Heart left ventricle (tissue), 16 donors: ENCODE measurements around the gene WHRN. TPM values are rescaled to one million over a fixed set of nuclear protein-coding genes. Genes with fewer than 3 reads are reported as not detected.
A peak's percentile ranks its signal among the peaks of the same experiment; 100 is the strongest.

Experiments used
- ATAC-seq, 4 donors: fragments of 200-7000 bp; cut with Tn5 transposase; one replicate each; pipeline ENCODE4 v1.9.1; 2020 to 2022; ENCODE audit warnings: moderate library complexity in 4 of 4, mild to moderate bottlenecking in 3 of 4, moderate number of reproducible peaks in 1 of 4
- DNase-seq, 5 donors: peaks; one replicate each; pipeline ENCODE4 v3.0.0-alpha.2; 2020
- H3K27ac ChIP-seq, 12 donors: fragments of 200-600 bp; sonication (generic) in 4 of 12; one replicate each; pipeline versions ENCODE4 v1.5.0 to v1.8.0; 2016 to 2022; ENCODE audit warnings: mild to moderate bottlenecking in 2 of 12
- H3K27me3 ChIP-seq, 9 donors: fragments of 200-600 bp; sonication (generic) in 2 of 9; one replicate each; pipeline versions ENCODE4 v1.5.1 to v1.8.0; 2016 to 2022; ENCODE audit warnings: mild to moderate bottlenecking in 3 of 9
- H3K36me3 ChIP-seq, 9 donors: fragments of 200-600 bp; sonication (generic) in 2 of 9; one replicate each; pipeline versions ENCODE4 v1.5.0 to v1.8.0; 2018 to 2022; ENCODE audit warnings: mild to moderate bottlenecking in 2 of 9
- H3K4me1 ChIP-seq, 12 donors: fragments of 200-600 bp; sonication (generic) in 4 of 12; one replicate each; pipeline versions ENCODE4 v1.5.0 to v1.8.0; 2016 to 2022; ENCODE audit warnings: mild to moderate bottlenecking in 3 of 12
- H3K4me3 ChIP-seq, 12 donors: fragments of 200-600 bp; sonication (generic) in 4 of 12; one replicate each; pipeline versions ENCODE4 v1.5.0 to v1.8.0; 2017 to 2022; ENCODE audit warnings: mild to moderate bottlenecking in 9 of 12, moderate library complexity in 4 of 12
- H3K9me3 ChIP-seq, 12 donors: fragments of 200-600 bp; sonication (generic) in 4 of 12; one replicate each; pipeline versions ENCODE4 v1.5.0 to v1.8.0; 2016 to 2022; ENCODE audit warnings: mild to moderate bottlenecking in 1 of 12
- POLR2A ChIP-seq, 2 donors: fragments of 450-650 bp; IDR thresholded peaks; one replicate each; pipeline ENCODE4 v1.6.1; 2017; ENCODE audit warnings: antibody characterized with exemption in 2 of 2, mild to moderate bottlenecking in 2 of 2, moderate library complexity in 2 of 2
- WGBS, 4 donors: extraction: QIAGEN DNeasy Blood & Tissue Kit in 2 of 4; methylation state at CpG; one replicate each; pipeline versions ENCODE4 v1.1.5 to v1.1.7; 2013 to 2018; 5-methylcytosine and 5-hydroxymethylcytosine counted together
- intact Hi-C, 10 donors: fragments of 100-400 bp; cut with DNase I; formaldehyde crosslinking; loops; one replicate each; pipeline versions ENCODE4 v1.11.1 to v1.14.2; 2022
- polyA plus RNA-seq, 2 donors: library from polyadenylated mRNA; stranded (reverse); fragments of 200-250 nt; gene quantifications; one replicate each; pipeline ENCODE4 v1.2.3, GENCODE V29; 2013
- total RNA-seq, 9 donors: library from RNA; depleted of rRNA in 2 of 9; stranded (reverse); fragments of >200 nt in 2 of 9; fragmentation: NEBNext Ultra II Directional in 3 of 9; extraction: Animal tissue kit (Norgen Biotek cat#: 25700) in 3 of 9; gene quantifications; one replicate each; pipeline versions ENCODE4 v1.1.0 to v1.2.4, GENCODE V29; 2016 to 2023
- TF ChIP-seq, protein P1 (sequence below), 12 donors: fragments of 200-600 bp; sonication (generic) in 4 of 12; IDR thresholded peaks; one replicate each; pipeline versions ENCODE4 v1.5.0 to v1.8.0; 2018 to 2022; ENCODE audit warnings: antibody characterized with exemption in 12 of 12, mild to moderate bottlenecking in 5 of 12
- donor health status: ischemic (EF 13 %, LVEDD 7.1; RV severe dilation, severe dysfunction).
- donor health status: healthy with polysubstance abuse.
- donor health status: DM: no; HTN: yes; CAD: no.
- donor health status: DM: no; HTN: no; CAD: no.
- donor health status: ischemic (EF 25% LVEDD 6.9; RV normal size, moderate dysfunction).
- donor health status: ischemic (EF 25% LVEDD 5.7; RV mildly dilated, moderate dysfunction).
- donor health status: healthy.
- donor health status: DM: yes; HTN: yes; CAD: no.
- donor health status: ischemic (EF 35%, LVEDD 5.7; RV mildly dilated, moderate dysfunction).
- donor health status: nonischemic (EF 11% LVEDD 7.7; RV severe dilation, severe dysfunction).
- donor health status: DM: yes; HTN: yes; CAD: no.
- donor health status: PGD.
- donor health status: ischemic (EF 29% LVEDD 5.4; RV normal size, mild dysfunction).
- donor health status: nonischemic (EF 23%, LVEDD 6.1; RV moderate dilation, normal function).

Gene WHRN
- total and polyA plus RNA-seq, 11 donors: 0.12 to 1.4 (median 0.56) TPM

DNA sequence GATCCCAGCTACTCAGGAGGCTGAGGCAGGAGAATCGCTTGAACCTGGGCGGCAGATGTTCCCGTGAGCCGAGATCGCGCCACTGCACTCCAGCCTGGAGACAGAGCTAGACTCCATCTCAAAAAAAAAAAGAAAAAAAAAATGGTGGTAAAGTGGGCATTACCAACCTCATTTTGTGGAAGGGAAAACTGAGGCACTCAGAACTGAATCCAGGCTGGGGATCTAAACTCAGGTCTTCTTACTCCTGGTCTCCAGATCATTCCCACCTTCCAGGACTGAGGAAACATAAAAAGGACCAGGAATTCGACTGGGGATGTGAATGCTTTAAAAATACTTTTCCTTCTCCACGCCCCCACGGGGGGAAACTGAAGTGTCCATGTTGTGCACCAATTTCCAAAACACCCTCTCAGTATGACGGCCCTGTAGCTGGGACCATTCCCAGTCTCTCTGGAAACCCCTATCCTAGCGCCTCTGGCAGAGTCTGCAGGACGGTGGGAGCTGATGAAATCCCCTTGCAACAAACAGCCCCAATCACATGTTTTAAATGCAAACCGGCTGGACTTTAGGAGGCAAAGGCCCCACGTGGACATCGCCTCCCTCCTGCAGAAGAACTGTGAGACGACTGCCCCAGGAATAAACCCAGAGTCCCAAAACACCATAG is 108.6 kb downstream of the WHRN start:
- no peak for ATAC-seq
- TF ChIP-seq, protein P1, sequence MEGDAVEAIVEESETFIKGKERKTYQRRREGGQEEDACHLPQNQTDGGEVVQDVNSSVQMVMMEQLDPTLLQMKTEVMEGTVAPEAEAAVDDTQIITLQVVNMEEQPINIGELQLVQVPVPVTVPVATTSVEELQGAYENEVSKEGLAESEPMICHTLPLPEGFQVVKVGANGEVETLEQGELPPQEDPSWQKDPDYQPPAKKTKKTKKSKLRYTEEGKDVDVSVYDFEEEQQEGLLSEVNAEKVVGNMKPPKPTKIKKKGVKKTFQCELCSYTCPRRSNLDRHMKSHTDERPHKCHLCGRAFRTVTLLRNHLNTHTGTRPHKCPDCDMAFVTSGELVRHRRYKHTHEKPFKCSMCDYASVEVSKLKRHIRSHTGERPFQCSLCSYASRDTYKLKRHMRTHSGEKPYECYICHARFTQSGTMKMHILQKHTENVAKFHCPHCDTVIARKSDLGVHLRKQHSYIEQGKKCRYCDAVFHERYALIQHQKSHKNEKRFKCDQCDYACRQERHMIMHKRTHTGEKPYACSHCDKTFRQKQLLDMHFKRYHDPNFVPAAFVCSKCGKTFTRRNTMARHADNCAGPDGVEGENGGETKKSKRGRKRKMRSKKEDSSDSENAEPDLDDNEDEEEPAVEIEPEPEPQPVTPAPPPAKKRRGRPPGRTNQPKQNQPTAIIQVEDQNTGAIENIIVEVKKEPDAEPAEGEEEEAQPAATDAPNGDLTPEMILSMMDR (IDR thresholded peaks at IDR 0.05): no peak
- TF ChIP-seq POLR2A (IDR thresholded peaks at IDR 0.05): no peak
- DNase-seq: no peak
- intact Hi-C loops: no loop called here
- peaks cover 0 to 7% (median 0%) of the 10 kb centered on the region in 9 donors for H3K36me3 ChIP-seq
- H3K27me3 ChIP-seq: no peaks in the 10 kb centered on the region
- H3K9me3 ChIP-seq: no peaks in the 10 kb centered on the region
- peak overlapping the region in 6 of 12 donors; percentile 11 to 96 (median 88) for H3K4me3 ChIP-seq
- WGBS, 4 donors: 50 to 60% (median 56%) methylated on average over 16 of the region's 16 CpGs
- H3K27ac ChIP-seq: peak overlapping the region in 7 of 12 donors; percentile 67 to 95 (median 79)
- H3K4me1 ChIP-seq: peaks cover 0 to 49% (median 19%) of the 10 kb centered on the region in 12 donors

DNA sequence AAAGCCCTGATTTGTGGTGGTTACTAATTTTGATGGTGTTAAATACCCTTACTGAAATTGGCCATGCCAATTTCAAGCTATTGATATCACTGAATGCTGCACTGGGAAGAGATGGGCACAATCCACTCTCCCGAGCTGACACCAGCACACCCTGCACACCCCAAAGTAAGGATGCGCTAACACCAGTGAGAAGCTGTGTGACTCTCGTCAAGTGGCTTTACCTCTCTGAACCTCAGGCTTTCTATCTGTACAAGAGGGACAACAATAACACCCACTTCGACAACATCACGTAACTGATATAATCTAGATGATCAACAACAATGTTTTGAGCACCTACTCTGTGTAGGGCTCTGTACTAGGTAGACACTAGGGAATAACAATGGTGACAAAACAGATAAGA is 109.5 kb downstream of the WHRN start:
- intact Hi-C loops: no loop called here
- 93 to 96% (median 95%) methylated on average over 5 of the region's 5 CpGs for WGBS, 4 donors
- no peak for TF ChIP-seq POLR2A (IDR thresholded peaks at IDR 0.05)
- TF ChIP-seq, protein P1 (IDR thresholded peaks at IDR 0.05): no peak
- H3K36me3 ChIP-seq: peaks cover 0 to 7% (median 0%) of the 10 kb centered on the region in 9 donors
- peaks cover 0 to 54% (median 20%) of the 10 kb centered on the region in 12 donors for H3K4me1 ChIP-seq
- H3K9me3 ChIP-seq: no peaks in the 10 kb centered on the region
- ATAC-seq (no peak), DNase-seq (no peak)
- no peaks in the 10 kb centered on the region for H3K27me3 ChIP-seq
- H3K4me3 ChIP-seq: no peak overlapping the region
- no peak overlapping the region for H3K27ac ChIP-seq

DNA sequence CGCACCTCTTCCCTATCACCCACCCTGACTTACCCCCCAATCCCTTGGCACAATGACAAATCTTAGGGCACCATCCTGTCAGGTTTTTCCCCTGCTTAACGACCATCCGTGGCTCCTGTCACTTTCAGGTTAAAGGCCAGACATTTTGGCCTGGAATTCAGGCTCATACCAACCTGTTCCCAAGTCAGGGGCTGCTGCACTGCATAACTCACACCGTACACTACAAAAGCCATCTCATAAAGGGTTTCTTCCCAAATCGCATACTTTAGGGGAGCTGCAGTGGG is 110.0 kb downstream of the WHRN start:
- H3K4me3 ChIP-seq: no peak overlapping the region
- no peaks in the 10 kb centered on the region for H3K27me3 ChIP-seq
- DNase-seq: no peak
- peaks cover 0 to 7% (median 0%) of the 10 kb centered on the region in 9 donors for H3K36me3 ChIP-seq
- intact Hi-C loops: no loop called here
- H3K4me1 ChIP-seq: peaks cover 0 to 59% (median 22%) of the 10 kb centered on the region in 12 donors
- no peaks in the 10 kb centered on the region for H3K9me3 ChIP-seq
- ATAC-seq: no peak
- TF ChIP-seq POLR2A (IDR thresholded peaks at IDR 0.05): no peak
- TF ChIP-seq, protein P1 (IDR thresholded peaks at IDR 0.05): no peak
- H3K27ac ChIP-seq: peak overlapping the region in 2 of 12 donors; percentile 13 to 72
- 44 to 66% (median 57%) methylated on average over 5 of the region's 5 CpGs for WGBS, 4 donors

DNA sequence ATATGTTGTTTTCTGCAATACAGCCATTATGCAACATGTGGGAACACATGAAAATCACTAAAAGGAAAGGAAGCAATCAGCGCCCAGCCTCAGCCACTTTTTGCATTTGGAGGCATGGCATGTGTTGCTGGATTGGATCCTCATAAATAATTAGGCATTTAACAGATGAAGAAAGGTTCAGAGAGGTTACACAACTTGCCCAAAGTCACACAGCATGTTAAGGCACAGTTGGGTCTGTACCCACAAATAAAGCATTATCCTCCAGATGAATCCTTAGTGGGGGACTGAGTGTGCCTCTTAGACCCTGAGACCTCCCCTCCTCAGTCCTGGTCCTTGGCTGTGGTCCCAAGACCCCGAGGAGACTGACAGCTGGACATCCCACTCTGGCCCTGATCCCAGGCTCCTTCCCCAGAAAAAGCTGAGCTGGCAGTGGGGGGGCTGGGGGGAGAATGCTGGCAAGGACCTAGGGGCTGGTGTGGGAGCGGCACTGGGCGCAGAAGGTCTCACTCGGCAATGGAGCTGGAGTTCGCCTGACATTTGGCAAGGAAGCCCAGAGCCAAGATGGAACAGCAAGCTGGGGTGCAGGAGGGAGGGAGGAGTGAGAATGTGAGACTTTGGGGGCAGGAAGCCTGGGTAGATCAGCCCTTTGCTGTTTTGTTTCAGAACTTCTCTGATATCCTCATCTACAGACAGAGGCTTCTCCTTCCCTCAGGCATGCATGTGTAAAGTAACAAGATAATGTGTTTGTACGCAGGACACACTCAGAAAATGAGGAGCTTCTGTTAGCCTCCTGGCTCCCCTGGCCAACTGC is 110.5 kb downstream of the WHRN start:
- Histone ChIP-seq H3K36me3 (peaks cover 0 to 7% (median 0%) of the 10 kb centered on the region in 9 donors), H3K9me3 (no peaks in the 10 kb centered on the region), H3K27ac (peak overlapping the region in 2 of 12 donors; percentile 13 to 72), H3K4me1 (peaks cover 0 to 65% (median 24%) of the 10 kb centered on the region in 12 donors), H3K27me3 (no peaks in the 10 kb centered on the region), H3K4me3 (no peak overlapping the region)
- intact Hi-C loops: no loop called here
- TF ChIP-seq POLR2A (IDR thresholded peaks at IDR 0.05): no peak
- TF ChIP-seq, protein P1 (IDR thresholded peaks at IDR 0.05): no peak
- 45 to 67% (median 61%) methylated on average over 7 of the region's 7 CpGs for WGBS, 4 donors
- ATAC-seq: no peak
- DNase-seq: no peak
